Measurements from ENCODE around the gene IRF8. TPM values are rescaled to one million over a fixed set of nuclear protein-coding genes. Genes with fewer than 3 reads are reported as not detected.

Gene IRF8
- total RNA-seq, 4 donors from 2014 or later, result 1.5 to 3.1 (median 2.8) TPM

DNA sequence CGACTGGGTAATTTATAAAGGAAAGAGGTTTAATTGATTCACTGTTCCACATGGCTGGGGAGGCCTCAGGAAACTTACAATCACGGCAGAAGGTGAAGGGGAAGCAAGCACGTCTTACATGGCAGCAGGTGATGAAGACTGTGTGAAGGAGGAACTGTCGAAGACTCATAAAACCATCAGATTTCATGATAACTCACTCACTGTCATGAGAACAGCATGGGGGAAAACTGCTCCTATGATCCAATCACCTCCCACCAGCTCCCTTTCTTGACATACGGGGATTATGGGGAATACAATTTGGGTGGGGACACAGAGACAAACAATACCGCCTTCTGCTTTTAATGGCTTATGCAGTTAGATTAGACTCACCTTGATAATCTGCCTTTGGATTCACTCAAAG is 19.4 kb upstream of the IRF8 start:
- no peaks in the 10 kb centered on the region for H3K4me1 ChIP-seq
- H3K4me3 ChIP-seq, result no peak overlapping the region
- H3K27ac ChIP-seq, result no peak overlapping the region
- in situ Hi-C loops (cut with MboI; ENCODE audit: low sequenced_read_pairs in 4 of 4) (no loop called here), intact Hi-C loops (cut with DNase I; ENCODE audit: low total_unique reads) (no loop called here)
- DNase-seq (no peak), ATAC-seq (no peak)
- no peaks in the 10 kb centered on the region for H3K36me3 ChIP-seq
- H3K27me3 ChIP-seq, result peaks cover 0 to 6% (median 0%) of the 10 kb centered on the region in 3 donors
- no peaks in the 10 kb centered on the region for H3K9me3 ChIP-seq
- TF ChIP-seq POLR2A (IDR thresholded peaks at IDR 0.05), result no peak
- TF ChIP-seq, protein P1, sequence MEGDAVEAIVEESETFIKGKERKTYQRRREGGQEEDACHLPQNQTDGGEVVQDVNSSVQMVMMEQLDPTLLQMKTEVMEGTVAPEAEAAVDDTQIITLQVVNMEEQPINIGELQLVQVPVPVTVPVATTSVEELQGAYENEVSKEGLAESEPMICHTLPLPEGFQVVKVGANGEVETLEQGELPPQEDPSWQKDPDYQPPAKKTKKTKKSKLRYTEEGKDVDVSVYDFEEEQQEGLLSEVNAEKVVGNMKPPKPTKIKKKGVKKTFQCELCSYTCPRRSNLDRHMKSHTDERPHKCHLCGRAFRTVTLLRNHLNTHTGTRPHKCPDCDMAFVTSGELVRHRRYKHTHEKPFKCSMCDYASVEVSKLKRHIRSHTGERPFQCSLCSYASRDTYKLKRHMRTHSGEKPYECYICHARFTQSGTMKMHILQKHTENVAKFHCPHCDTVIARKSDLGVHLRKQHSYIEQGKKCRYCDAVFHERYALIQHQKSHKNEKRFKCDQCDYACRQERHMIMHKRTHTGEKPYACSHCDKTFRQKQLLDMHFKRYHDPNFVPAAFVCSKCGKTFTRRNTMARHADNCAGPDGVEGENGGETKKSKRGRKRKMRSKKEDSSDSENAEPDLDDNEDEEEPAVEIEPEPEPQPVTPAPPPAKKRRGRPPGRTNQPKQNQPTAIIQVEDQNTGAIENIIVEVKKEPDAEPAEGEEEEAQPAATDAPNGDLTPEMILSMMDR (IDR thresholded peaks at IDR 0.05 in 4 of 5, conservative IDR thresholded peaks at IDR 0.05 in 1 of 5), result no peak

DNA sequence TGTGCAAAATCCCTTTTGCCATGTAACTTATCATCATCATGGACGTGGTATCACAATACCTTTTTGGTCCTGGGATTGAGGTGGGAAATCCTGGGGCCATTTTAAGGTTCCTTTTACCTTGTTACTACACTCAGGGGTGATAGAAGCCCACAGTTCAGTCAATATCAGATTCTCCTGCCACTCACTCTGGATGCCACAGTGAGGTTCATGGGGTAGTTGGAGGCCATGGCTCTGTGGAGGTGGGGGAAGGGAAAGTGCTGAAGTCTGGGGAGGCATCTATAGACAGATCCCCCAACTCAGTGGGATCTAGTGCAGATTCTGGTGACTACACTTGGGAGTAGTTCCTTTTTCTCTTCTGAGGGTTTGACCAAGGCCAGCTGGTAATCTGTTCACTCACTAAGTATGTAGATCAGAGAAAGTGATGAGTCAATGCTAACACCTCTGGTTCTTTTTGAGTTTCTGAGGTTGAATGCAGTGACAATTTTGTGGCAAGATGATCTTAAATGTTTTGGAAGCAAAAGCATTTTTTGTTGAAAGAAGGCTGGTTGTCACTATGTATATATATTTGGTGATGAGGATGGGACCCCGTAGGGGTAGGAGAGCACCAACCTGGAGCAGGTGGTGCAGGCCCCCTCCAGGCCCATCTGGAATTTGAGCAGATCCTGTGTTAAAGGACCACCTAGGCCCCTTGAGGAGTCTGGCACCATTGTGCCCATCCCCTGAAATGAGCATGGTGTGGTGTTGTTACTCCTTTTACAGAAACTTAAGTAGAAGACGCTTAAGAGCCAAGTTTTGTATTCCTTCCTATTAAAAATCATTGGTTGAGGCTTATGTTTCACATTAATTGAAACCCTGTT is 18.8 kb upstream of the IRF8 start:
- in situ Hi-C loops (cut with MboI; ENCODE audit: low sequenced_read_pairs in 4 of 4), result no loop called here
- no peak for ATAC-seq
- H3K4me1 ChIP-seq, result no peaks in the 10 kb centered on the region

DNA sequence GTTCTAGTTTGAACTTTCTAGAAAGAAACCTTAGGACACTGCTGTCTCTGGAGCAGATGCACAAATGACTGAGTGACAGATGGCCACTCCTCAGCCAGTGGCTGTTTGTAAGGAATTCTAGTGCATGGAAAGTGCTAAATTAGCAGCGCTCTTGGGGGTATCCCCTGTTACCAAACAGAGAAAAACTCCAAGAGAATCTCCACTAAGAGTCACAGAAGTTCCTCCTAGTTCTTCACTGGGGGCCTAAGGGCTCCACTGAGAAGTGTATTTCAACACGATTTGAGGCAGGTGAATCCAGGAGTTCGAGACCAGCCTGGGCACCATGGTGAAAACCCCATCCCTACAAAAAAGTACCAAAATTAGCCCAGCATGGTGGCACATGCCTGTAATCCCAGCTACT is 18.1 kb upstream of the IRF8 start:
- in situ Hi-C loops (cut with MboI; ENCODE audit: low sequenced_read_pairs in 4 of 4), result no loop called here
- Histone ChIP-seq H3K36me3 (no peaks in the 10 kb centered on the region), H3K4me1 (no peaks in the 10 kb centered on the region), H3K4me3 (no peak overlapping the region), H3K27ac (no peak overlapping the region), H3K27me3 (peaks cover 0 to 7% (median 0%) of the 10 kb centered on the region in 3 donors), H3K9me3 (no peaks in the 10 kb centered on the region)
- DNase-seq (no peak), ATAC-seq (no peak)
- intact Hi-C loops (cut with DNase I; ENCODE audit: low total_unique reads), result no loop called here
- TF ChIP-seq POLR2A (IDR thresholded peaks at IDR 0.05), result no peak
- TF ChIP-seq, protein P1 (IDR thresholded peaks at IDR 0.05 in 4 of 5, conservative IDR thresholded peaks at IDR 0.05 in 1 of 5), result no peak

More for the DNA sequence above, 18.8 kb upstream of the IRF8 start:
- no peaks in the 10 kb centered on the region for H3K36me3 ChIP-seq
- H3K4me3 ChIP-seq, result no peak overlapping the region
- peaks cover 0 to 7% (median 0%) of the 10 kb centered on the region in 3 donors for H3K27me3 ChIP-seq
- intact Hi-C loops (cut with DNase I; ENCODE audit: low total_unique reads), result no loop called here
- H3K9me3 ChIP-seq, result no peaks in the 10 kb centered on the region
- no peak for TF ChIP-seq POLR2A (IDR thresholded peaks at IDR 0.05)
- TF ChIP-seq, protein P1 (IDR thresholded peaks at IDR 0.05 in 4 of 5, conservative IDR thresholded peaks at IDR 0.05 in 1 of 5), result no peak
- DNase-seq, result no peak
- H3K27ac ChIP-seq, result no peak overlapping the region

DNA sequence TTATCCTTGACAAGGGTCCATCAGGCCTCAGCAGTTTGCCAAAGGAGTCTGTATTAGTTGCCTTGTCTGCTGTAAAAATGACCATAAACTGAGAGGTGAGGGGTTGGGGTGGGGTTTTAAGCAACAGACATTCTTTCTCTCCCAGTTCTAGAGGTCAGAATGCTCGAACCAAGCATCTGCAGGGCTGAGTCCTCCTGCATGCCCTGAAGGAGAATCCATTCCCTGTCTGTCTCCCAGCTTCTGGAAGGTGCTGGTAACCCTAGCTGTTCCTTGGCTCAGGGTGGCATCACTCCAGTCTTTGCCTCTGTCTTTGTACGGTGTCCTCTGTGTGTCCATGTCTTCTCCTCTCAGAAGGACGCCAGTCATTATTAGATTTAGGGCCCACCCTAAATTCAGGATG is 17.5 kb upstream of the IRF8 start:
- H3K36me3 ChIP-seq, result no peaks in the 10 kb centered on the region
- TF ChIP-seq, protein P1 (IDR thresholded peaks at IDR 0.05 in 4 of 5, conservative IDR thresholded peaks at IDR 0.05 in 1 of 5), result no peak
- TF ChIP-seq POLR2A (IDR thresholded peaks at IDR 0.05), result no peak
- in situ Hi-C loops (cut with MboI; ENCODE audit: low sequenced_read_pairs in 4 of 4), result no loop called here
- H3K4me1 ChIP-seq, result no peaks in the 10 kb centered on the region
- H3K4me3 ChIP-seq, result no peak overlapping the region
- no peak for ATAC-seq
- H3K27me3 ChIP-seq, result peaks cover 0 to 7% (median 5%) of the 10 kb centered on the region in 3 donors
- no peaks in the 10 kb centered on the region for H3K9me3 ChIP-seq
- H3K27ac ChIP-seq, result no peak overlapping the region
- DNase-seq, result no peak
- intact Hi-C loops (cut with DNase I; ENCODE audit: low total_unique reads), result no loop called here

All from gastrocnemius medialis (tissue), 4 donors.